ENCODE measurements around the gene ARHGAP42. TPM values are rescaled to one million over a fixed set of nuclear protein-coding genes. Genes with fewer than 3 reads are reported as not detected.

Gene ARHGAP42
- total and polyA plus RNA-seq, 4 donors: 3.8 to 17.2 (median 12.0) TPM

DNA sequence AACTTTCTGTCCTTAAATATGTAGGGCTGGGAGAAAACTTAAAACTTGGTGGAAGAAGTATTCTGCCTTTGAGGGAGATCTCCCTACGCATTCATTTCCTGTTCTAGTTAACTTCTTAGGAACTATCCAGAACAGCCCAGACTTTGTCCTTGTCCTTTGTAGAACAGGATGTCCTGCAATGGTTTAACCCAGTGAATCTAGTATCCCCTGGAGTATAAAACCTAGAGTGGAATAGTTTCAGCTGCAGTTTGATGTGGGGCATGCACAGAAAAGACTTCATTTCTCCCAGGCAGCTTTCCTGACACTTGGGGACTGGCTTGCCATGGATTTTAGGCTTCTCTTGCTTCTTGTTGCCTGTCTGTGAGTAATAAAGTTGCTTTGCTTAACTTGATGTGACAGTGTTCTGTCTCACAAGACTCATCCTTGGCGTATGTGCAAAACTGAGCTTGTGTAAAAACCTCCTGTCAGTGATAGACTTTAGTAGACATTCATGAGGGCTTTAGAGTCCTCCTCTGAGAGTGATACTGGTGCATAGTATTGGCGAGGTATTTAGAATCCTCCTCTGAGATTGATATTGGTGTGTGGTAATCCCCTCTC is 28.2 kb downstream of the ARHGAP42 start:
- Histone ChIP-seq H3K36me3 (ENCODE audit: control insufficient read depth in 4 of 4, insufficient read depth in 3 of 4, low read depth in 1 of 4, low read length in 3 of 4) (no peaks in the 10 kb centered on the region), H3K9me3 (ENCODE audit: control insufficient read depth in 4 of 4, low read length in 3 of 4) (no peaks in the 10 kb centered on the region), H3K9ac (ENCODE audit: low read depth in 1 of 2, low read length in 2 of 2) (no peak overlapping the region), H3K4me1 (ENCODE audit: control insufficient read depth in 4 of 4, insufficient read depth in 4 of 4, low read length in 3 of 4) (peaks cover 8 to 26% (median 22%) of the 10 kb centered on the region in 4 donors), H3K27me3 (ENCODE audit: control insufficient read depth in 4 of 4, insufficient read depth in 4 of 4, low read length in 3 of 4) (no peaks in the 10 kb centered on the region), H3K4me3 (ENCODE audit: low read depth in 1 of 3, low read length in 3 of 3) (no peak overlapping the region), H3K27ac (ENCODE audit: low read depth in 1 of 2, low read length in 2 of 2) (no peak overlapping the region)
- DNase-seq (ENCODE audit: low spot score): no peak
- WGBS: 90% methylated on average over 3 of the region's 3 CpGs
- TF ChIP-seq, protein P1, sequence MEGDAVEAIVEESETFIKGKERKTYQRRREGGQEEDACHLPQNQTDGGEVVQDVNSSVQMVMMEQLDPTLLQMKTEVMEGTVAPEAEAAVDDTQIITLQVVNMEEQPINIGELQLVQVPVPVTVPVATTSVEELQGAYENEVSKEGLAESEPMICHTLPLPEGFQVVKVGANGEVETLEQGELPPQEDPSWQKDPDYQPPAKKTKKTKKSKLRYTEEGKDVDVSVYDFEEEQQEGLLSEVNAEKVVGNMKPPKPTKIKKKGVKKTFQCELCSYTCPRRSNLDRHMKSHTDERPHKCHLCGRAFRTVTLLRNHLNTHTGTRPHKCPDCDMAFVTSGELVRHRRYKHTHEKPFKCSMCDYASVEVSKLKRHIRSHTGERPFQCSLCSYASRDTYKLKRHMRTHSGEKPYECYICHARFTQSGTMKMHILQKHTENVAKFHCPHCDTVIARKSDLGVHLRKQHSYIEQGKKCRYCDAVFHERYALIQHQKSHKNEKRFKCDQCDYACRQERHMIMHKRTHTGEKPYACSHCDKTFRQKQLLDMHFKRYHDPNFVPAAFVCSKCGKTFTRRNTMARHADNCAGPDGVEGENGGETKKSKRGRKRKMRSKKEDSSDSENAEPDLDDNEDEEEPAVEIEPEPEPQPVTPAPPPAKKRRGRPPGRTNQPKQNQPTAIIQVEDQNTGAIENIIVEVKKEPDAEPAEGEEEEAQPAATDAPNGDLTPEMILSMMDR (IDR thresholded peaks at IDR 0.05; ENCODE audit: low read depth, low read length, missing input control): no peak
- TF ChIP-seq JUND (IDR thresholded peaks at IDR 0.05) (no peak), HNF4A (conservative IDR thresholded peaks at IDR 0.05) (no peak), RXRA (IDR thresholded peaks at IDR 0.05) (no peak), SP1 (IDR thresholded peaks at IDR 0.05) (no peak), NR2F2 (IDR thresholded peaks at IDR 0.05) (no peak), TAF1 (conservative IDR thresholded peaks at IDR 0.05) (no peak)
- TF ChIP-seq, protein P2, sequence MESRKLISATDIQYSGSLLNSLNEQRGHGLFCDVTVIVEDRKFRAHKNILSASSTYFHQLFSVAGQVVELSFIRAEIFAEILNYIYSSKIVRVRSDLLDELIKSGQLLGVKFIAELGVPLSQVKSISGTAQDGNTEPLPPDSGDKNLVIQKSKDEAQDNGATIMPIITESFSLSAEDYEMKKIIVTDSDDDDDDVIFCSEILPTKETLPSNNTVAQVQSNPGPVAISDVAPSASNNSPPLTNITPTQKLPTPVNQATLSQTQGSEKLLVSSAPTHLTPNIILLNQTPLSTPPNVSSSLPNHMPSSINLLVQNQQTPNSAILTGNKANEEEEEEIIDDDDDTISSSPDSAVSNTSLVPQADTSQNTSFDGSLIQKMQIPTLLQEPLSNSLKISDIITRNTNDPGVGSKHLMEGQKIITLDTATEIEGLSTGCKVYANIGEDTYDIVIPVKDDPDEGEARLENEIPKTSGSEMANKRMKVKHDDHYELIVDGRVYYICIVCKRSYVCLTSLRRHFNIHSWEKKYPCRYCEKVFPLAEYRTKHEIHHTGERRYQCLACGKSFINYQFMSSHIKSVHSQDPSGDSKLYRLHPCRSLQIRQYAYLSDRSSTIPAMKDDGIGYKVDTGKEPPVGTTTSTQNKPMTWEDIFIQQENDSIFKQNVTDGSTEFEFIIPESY (IDR thresholded peaks at IDR 0.05): no peak

DNA sequence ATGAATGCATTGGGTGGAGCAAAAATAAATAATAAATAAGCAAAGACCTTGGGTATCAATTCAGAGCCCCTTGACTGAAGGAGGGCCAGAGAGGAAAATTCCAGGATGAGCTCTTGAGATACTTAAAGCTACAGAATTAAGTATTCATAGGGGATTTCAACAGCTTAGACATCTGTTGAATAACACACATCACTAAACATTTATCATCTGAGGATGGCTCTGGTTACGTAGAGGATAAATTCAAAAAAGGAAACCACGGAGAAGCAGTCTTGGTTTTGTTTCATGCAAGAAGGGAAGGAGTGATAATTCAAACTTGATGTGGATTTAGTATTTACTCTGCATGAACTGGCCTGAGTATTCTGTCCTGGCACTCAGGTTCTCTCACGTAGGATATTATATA is 29.8 kb downstream of the ARHGAP42 start:
- Histone ChIP-seq H3K4me3 (ENCODE audit: low read depth in 1 of 3, low read length in 3 of 3) (no peak overlapping the region), H3K27me3 (ENCODE audit: control insufficient read depth in 4 of 4, insufficient read depth in 4 of 4, low read length in 3 of 4) (no peaks in the 10 kb centered on the region), H3K36me3 (ENCODE audit: control insufficient read depth in 4 of 4, insufficient read depth in 3 of 4, low read depth in 1 of 4, low read length in 3 of 4) (no peaks in the 10 kb centered on the region), H3K9me3 (ENCODE audit: control insufficient read depth in 4 of 4, low read length in 3 of 4) (no peaks in the 10 kb centered on the region), H3K4me1 (ENCODE audit: control insufficient read depth in 4 of 4, insufficient read depth in 4 of 4, low read length in 3 of 4) (peaks cover 8 to 26% (median 22%) of the 10 kb centered on the region in 4 donors), H3K27ac (ENCODE audit: low read depth in 1 of 2, low read length in 2 of 2) (no peak overlapping the region), H3K9ac (ENCODE audit: low read depth in 1 of 2, low read length in 2 of 2) (peak overlapping the region in 1 of 2 donors; percentile 12)
- TF ChIP-seq, protein P3, sequence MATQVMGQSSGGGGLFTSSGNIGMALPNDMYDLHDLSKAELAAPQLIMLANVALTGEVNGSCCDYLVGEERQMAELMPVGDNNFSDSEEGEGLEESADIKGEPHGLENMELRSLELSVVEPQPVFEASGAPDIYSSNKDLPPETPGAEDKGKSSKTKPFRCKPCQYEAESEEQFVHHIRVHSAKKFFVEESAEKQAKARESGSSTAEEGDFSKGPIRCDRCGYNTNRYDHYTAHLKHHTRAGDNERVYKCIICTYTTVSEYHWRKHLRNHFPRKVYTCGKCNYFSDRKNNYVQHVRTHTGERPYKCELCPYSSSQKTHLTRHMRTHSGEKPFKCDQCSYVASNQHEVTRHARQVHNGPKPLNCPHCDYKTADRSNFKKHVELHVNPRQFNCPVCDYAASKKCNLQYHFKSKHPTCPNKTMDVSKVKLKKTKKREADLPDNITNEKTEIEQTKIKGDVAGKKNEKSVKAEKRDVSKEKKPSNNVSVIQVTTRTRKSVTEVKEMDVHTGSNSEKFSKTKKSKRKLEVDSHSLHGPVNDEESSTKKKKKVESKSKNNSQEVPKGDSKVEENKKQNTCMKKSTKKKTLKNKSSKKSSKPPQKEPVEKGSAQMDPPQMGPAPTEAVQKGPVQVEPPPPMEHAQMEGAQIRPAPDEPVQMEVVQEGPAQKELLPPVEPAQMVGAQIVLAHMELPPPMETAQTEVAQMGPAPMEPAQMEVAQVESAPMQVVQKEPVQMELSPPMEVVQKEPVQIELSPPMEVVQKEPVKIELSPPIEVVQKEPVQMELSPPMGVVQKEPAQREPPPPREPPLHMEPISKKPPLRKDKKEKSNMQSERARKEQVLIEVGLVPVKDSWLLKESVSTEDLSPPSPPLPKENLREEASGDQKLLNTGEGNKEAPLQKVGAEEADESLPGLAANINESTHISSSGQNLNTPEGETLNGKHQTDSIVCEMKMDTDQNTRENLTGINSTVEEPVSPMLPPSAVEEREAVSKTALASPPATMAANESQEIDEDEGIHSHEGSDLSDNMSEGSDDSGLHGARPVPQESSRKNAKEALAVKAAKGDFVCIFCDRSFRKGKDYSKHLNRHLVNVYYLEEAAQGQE (IDR thresholded peaks at IDR 0.05): no peak
- TF ChIP-seq, protein P4, sequence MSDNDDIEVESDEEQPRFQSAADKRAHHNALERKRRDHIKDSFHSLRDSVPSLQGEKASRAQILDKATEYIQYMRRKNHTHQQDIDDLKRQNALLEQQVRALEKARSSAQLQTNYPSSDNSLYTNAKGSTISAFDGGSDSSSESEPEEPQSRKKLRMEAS (IDR thresholded peaks at IDR 0.05): no peak
- TF ChIP-seq YY1 (IDR thresholded peaks at IDR 0.05): no peak
- TF ChIP-seq JUND (IDR thresholded peaks at IDR 0.05): no peak
- no peak for TF ChIP-seq HNF4G (IDR thresholded peaks at IDR 0.05)
- TF ChIP-seq, protein P1 (IDR thresholded peaks at IDR 0.05; ENCODE audit: low read depth, low read length, missing input control): no peak
- TF ChIP-seq FOXA2 (IDR thresholded peaks at IDR 0.05): no peak
- no peak for TF ChIP-seq HNF4A (conservative IDR thresholded peaks at IDR 0.05)
- no peak for TF ChIP-seq EGR1 (IDR thresholded peaks at IDR 0.05; ENCODE audit: low read depth in 2 of 2)
- TF ChIP-seq TAF1 (conservative IDR thresholded peaks at IDR 0.05): no peak
- TF ChIP-seq RXRA (IDR thresholded peaks at IDR 0.05): no peak
- TF ChIP-seq NR2F2 (IDR thresholded peaks at IDR 0.05): no peak
- TF ChIP-seq FOXA1 (IDR thresholded peaks at IDR 0.05): no peak
- TF ChIP-seq, protein P2 (IDR thresholded peaks at IDR 0.05): no peak
- TF ChIP-seq SP1 (IDR thresholded peaks at IDR 0.05): no peak
- TF ChIP-seq RAD21 (IDR thresholded peaks at IDR 0.05): no peak
- DNase-seq (ENCODE audit: low spot score): no peak
- WGBS: 85% methylated on average over 3 of the region's 3 CpGs

All from liver (tissue), 9 donors.